Measurements from ENCODE around the gene SERPINA5.

- TF ChIP-seq CTCF (conservative IDR thresholded peaks at IDR 0.05) (no peak), EZH2 (IDR thresholded peaks at IDR 0.05; ENCODE audit: low read depth) (no peak)
Measured at GRCh38 chr14:94560751-94561655, 20.2 kb upstream of the SERPINA5 start, which contains the start of gene SERPINA4.

Data from PC-9 (cell line).